Gastrocnemius medialis (tissue), 4 donors: ENCODE measurements around the gene MST1R. TPM values are rescaled to one million over a fixed set of nuclear protein-coding genes. Genes with fewer than 3 reads are reported as not detected.
A peak's percentile ranks its signal among the peaks of the same experiment; 100 is the strongest.

Experiments used
- ATAC-seq, 2 donors: fragments of 150-250 bp; one replicate each; pipeline ENCODE4 v1.9.1; 2016
- DNase-seq, 2 donors: peaks; one replicate each; pipeline ENCODE4 v3.0.0-alpha.2; 2019
- H3K27ac ChIP-seq, 4 donors: fragments of 200-600 bp; sonication (generic); 1 replicate in 1 of 4; 2 replicates in 3 of 4; pipeline ENCODE4 v1.5.1; 2016 to 2018; ENCODE audit warnings: mild to moderate bottlenecking in 2 of 4, moderate library complexity in 1 of 4
- H3K27me3 ChIP-seq, 3 donors: fragments of 200-600 bp; sonication (generic) in 2 of 3; 1 replicate in 1 of 3; 2 replicates in 2 of 3; pipeline versions ENCODE4 v1.5.1 to v1.6.0; 2016 to 2019; ENCODE audit warnings: mild to moderate bottlenecking in 1 of 3, moderate library complexity in 1 of 3
- H3K36me3 ChIP-seq, 2 donors: fragments of 200-600 bp; sonication (generic) in 1 of 2; one replicate each; pipeline ENCODE4 v1.5.1; 2017 to 2018
- H3K4me1 ChIP-seq, 2 donors: fragments of 200-600 bp; sonication (generic) in 1 of 2; one replicate each; pipeline ENCODE4 v1.5.1; 2016 to 2017; ENCODE audit warnings: mild to moderate bottlenecking in 2 of 2
- H3K4me3 ChIP-seq, 4 donors: fragments of 200-600 bp; sonication (generic) in 3 of 4; 1 replicate in 1 of 4; 2 replicates in 3 of 4; pipeline ENCODE4 v1.5.1; 2016 to 2019; ENCODE audit warnings: mild to moderate bottlenecking in 2 of 4
- H3K9me3 ChIP-seq, 3 donors: fragments of 200-600 bp; sonication (generic) in 2 of 3; 1 replicate in 1 of 3; 2 replicates in 2 of 3; pipeline ENCODE4 v1.5.1; 2016 to 2019
- POLR2A ChIP-seq, 2 donors: fragments of 450-650 bp; IDR thresholded peaks; one replicate each; pipeline ENCODE4 v1.6.1; 2017; ENCODE audit warnings: antibody characterized with exemption in 2 of 2, mild to moderate bottlenecking in 2 of 2, moderate library complexity in 2 of 2
- in situ Hi-C, 4 donors: fragments of 200-750 bp; cut with MboI; loops; one replicate each; pipeline versions ENCODE4 v1.15.0 to v1.8.0; 2017; ENCODE audit warnings: low sequenced_read_pairs in 4 of 4
- intact Hi-C: fragments of 100-400 bp; cut with DNase I; formaldehyde crosslinking; loops from one replicate; pipeline ENCODE4 v1.15.1; 2023; ENCODE audit warnings: low total_unique reads
- total RNA-seq, 4 donors: library from RNA; depleted of rRNA; stranded (reverse); fragments of >200 nt; gene quantifications; one replicate each; pipeline versions ENCODE4 v1.1.0 to v1.2.3, GENCODE V29; 2016
- TF ChIP-seq, protein P1 (sequence below), 5 experiments: fragments of 450-650 bp in 3 of 5; fragments of 200-600 bp in 2 of 5; sonication (generic) in 2 of 5; IDR thresholded peaks in 4 of 5; conservative IDR thresholded peaks in 1 of 5; 1 replicate in 4 of 5; 2 replicates in 1 of 5; pipeline ENCODE4 v1.5.1; 2016 to 2019; ENCODE audit warnings: antibody characterized with exemption in 5 of 5, mild to moderate bottlenecking in 3 of 5, moderate library complexity in 3 of 5

MST1R gene
- total RNA-seq, 4 donors from 2014 or later: 0.40 to 0.81 (median 0.51) TPM; not detected in 1

GRCh38 chr3:49856181-49857005 lies 47.3 kb downstream of the MST1R start, which contains the start of gene TRAIP:
TRAIP (minus strand) TSS chr3:49856564; CDS start chr3:49856453, 111 bp downstream.
- peak; percentile 87 to 93 for DNase-seq
- Histone ChIP-seq H3K4me3 (peak within 1 kb of the TSS; percentile 64 to 86 (median 68)), H3K9me3 (no peaks in the 10 kb centered on the region), H3K36me3 (no peaks in the 10 kb centered on the region), H3K4me1 (peaks cover 7% of the 10 kb centered on the region in 2 donors), H3K27ac (peak within 1 kb of the TSS; percentile 80 to 90 (median 88)), H3K27me3 (no peaks in the 10 kb centered on the region)
- TF ChIP-seq, protein P1, sequence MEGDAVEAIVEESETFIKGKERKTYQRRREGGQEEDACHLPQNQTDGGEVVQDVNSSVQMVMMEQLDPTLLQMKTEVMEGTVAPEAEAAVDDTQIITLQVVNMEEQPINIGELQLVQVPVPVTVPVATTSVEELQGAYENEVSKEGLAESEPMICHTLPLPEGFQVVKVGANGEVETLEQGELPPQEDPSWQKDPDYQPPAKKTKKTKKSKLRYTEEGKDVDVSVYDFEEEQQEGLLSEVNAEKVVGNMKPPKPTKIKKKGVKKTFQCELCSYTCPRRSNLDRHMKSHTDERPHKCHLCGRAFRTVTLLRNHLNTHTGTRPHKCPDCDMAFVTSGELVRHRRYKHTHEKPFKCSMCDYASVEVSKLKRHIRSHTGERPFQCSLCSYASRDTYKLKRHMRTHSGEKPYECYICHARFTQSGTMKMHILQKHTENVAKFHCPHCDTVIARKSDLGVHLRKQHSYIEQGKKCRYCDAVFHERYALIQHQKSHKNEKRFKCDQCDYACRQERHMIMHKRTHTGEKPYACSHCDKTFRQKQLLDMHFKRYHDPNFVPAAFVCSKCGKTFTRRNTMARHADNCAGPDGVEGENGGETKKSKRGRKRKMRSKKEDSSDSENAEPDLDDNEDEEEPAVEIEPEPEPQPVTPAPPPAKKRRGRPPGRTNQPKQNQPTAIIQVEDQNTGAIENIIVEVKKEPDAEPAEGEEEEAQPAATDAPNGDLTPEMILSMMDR (IDR thresholded peaks at IDR 0.05 in 4 of 5, conservative IDR thresholded peaks at IDR 0.05 in 1 of 5): no peak
- TF ChIP-seq POLR2A (IDR thresholded peaks at IDR 0.05): peak; percentile 19 to 29
- intact Hi-C loops (no loop called here), in situ Hi-C loops (no loop called here)
- peak; percentile 100 for ATAC-seq

GRCh38 chr3:49855662-49856061 lies 48.0 kb downstream of the MST1R start:
- no peak overlapping the region for H3K27ac ChIP-seq
- H3K4me1 ChIP-seq: peaks cover 7% of the 10 kb centered on the region in 2 donors
- in situ Hi-C loops: no loop called here
- no peaks in the 10 kb centered on the region for H3K36me3 ChIP-seq
- TF ChIP-seq, protein P1 (IDR thresholded peaks at IDR 0.05 in 4 of 5, conservative IDR thresholded peaks at IDR 0.05 in 1 of 5): no peak
- TF ChIP-seq POLR2A (IDR thresholded peaks at IDR 0.05): no peak
- ATAC-seq: no peak
- no peaks in the 10 kb centered on the region for H3K9me3 ChIP-seq
- no peak for DNase-seq
- H3K4me3 ChIP-seq: peak overlapping the region; percentile 64 to 86 (median 68)
- intact Hi-C loops: no loop called here
- no peaks in the 10 kb centered on the region for H3K27me3 ChIP-seq

- no peak for ATAC-seq
- Histone ChIP-seq H3K36me3 (no peaks in the 10 kb centered on the region), H3K4me3 (no peak overlapping the region), H3K4me1 (peaks cover 0 to 5% of the 10 kb centered on the region in 2 donors), H3K27me3 (no peaks in the 10 kb centered on the region), H3K27ac (no peak overlapping the region), H3K9me3 (no peaks in the 10 kb centered on the region)
- no peak for TF ChIP-seq POLR2A (IDR thresholded peaks at IDR 0.05)
- TF ChIP-seq, protein P1 (IDR thresholded peaks at IDR 0.05 in 4 of 5, conservative IDR thresholded peaks at IDR 0.05 in 1 of 5): no peak
- in situ Hi-C loops: loop anchor here in 1 of 4 donors (25.0 kb wide), 1 partner anchor 308 kb away; no protein-coding TSS in a partner anchor
- no peak for DNase-seq
- intact Hi-C loops: loop anchor here (10.0 kb wide), 1 partner anchor 59 kb away; the partner anchor contains the start of gene MST1R
Measured at GRCh38 chr3:49845694-49846093, 58.0 kb downstream of the MST1R start.

- no peak for ATAC-seq
- H3K9me3 ChIP-seq: no peaks in the 10 kb centered on the region
Measured at GRCh38 chr3:49844464-49845183, 59.0 kb downstream of the MST1R start.

More at GRCh38 chr3:49844464-49845183, 59.0 kb downstream of the MST1R start:
- Histone ChIP-seq H3K4me3 (no peak overlapping the region), H3K27ac (no peak overlapping the region), H3K27me3 (no peaks in the 10 kb centered on the region), H3K4me1 (peaks cover 5 to 15% of the 10 kb centered on the region in 2 donors), H3K36me3 (no peaks in the 10 kb centered on the region)
- TF ChIP-seq POLR2A (IDR thresholded peaks at IDR 0.05): no peak
- TF ChIP-seq, protein P1 (IDR thresholded peaks at IDR 0.05 in 4 of 5, conservative IDR thresholded peaks at IDR 0.05 in 1 of 5): no peak
- intact Hi-C loops (loop anchor here (10.0 kb wide), 1 partner anchor 60 kb away; the partner anchor contains the start of gene MST1R), in situ Hi-C loops (loop anchor here in 2 of 4 donors (5.0 to 25.0 kb wide), 3 partner anchors 37 to 307 kb away; partner anchors contain the start of gene INKA1 (in 1 of the 2))
- DNase-seq: no peak
